AG04449 (cell line): Measurements from ENCODE around the gene ARHGEF40.

Source experiments
- CTCF ChIA-PET: fragments of 350-600 bp; formaldehyde crosslinking; extraction: SDS; loops from one replicate; lab custom pipeline; 2021; ENCODE audit warnings: antibody characterized with exemption; lab: Yijun Ruan, JAX
- POLR2A ChIA-PET: fragments of 400-600, 350-600 bp; formaldehyde crosslinking; extraction: SDS; loops from one replicate; lab custom pipeline; 2020; ENCODE audit warnings: antibody characterized with exemption, inconsistent platforms; lab: Yijun Ruan, JAX
- DNase-seq: peaks from one replicate; pipeline ENCODE4 v3.0.0-alpha.2; 2010; ENCODE audit warnings: low read depth, low spot score
- H3K4me3 ChIP-seq: 2 replicates; pipeline ENCODE4 v1.5.1; 2011; ENCODE audit warnings: low read depth, mild to moderate bottlenecking, control low read depth, low read length
- CTCF ChIP-seq: IDR thresholded peaks from one replicate; pipeline ENCODE4 v1.5.1; 2011; ENCODE audit warnings: mild to moderate bottlenecking, moderate library complexity, low read length, control low read depth, inconsistent platforms; ENCODE audit not compliant: insufficient read depth; ENCODE audit errors: missing control alignments

ARHGEF40 gene

GRCh38 chr14:21070083-21070609 lies at the start of gene ARHGEF40:
ARHGEF40 (plus strand) TSS chr14:21070304; CDS start chr14:21070397, 93 bp downstream.
- ChIA-PET CTCF (interaction anchor here (0.6 to 6.6 kb wide), 12 partner anchors 9 to 654 kb away, joined by 3 to 164 read pairs (median 16); partner anchors contain the start of gene TMEM253), POLR2A (interaction anchor here (1.5 to 3.6 kb wide), 11 partner anchors 9 to 55 kb away, joined by 4 to 42 read pairs (median 10); partner anchors contain the start of gene TMEM253)
- DNase-seq: no peak
- no peak for TF ChIP-seq CTCF
- peak within 1 kb of the TSS; percentile 81 for H3K4me3 ChIP-seq

GRCh38 chr14:21020977-21021545 lies 49.0 kb upstream of the ARHGEF40 start:
- ChIA-PET POLR2A (no interaction called here), CTCF (interaction anchor here (0.9 to 17.1 kb wide), 8 partner anchors 10 to 85 kb away, joined by 3 to 684 read pairs (median 230); partner anchors contain the start of genes RNASE13, RNASE7, SLC39A2 and TMEM253)
- TF ChIP-seq CTCF: no peak
- no peak for DNase-seq
- H3K4me3 ChIP-seq: no peak overlapping the region

DNA sequence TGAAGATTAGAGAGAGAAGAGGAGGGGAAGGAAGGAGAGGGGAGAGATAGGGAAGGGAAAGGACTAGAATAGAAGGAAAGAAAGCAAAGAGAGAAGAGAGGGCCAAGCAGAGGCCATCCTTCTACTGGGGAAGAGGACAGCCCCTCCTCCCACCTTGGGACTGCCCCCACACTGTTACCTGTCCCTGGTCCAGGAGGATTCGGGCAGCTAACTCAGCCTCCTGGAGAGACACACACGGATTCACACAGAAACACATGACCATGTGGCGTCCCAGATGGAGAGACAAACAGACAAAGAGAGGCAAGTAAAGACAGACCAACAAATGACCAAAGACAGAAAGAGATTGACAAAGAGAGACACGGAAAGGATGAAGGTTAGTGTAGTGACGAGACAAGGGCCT lies 47.4 kb upstream of the ARHGEF40 start:
- no peak for DNase-seq
- CTCF ChIA-PET: interaction anchor here (0.9 to 17.1 kb wide), 7 partner anchors 8 to 83 kb away, joined by 3 to 684 read pairs (median 28); partner anchors contain the start of genes RNASE13, SLC39A2, TMEM253 and TPPP2
- no peak for TF ChIP-seq CTCF
- POLR2A ChIA-PET: no interaction called here
- no peak overlapping the region for H3K4me3 ChIP-seq

DNA sequence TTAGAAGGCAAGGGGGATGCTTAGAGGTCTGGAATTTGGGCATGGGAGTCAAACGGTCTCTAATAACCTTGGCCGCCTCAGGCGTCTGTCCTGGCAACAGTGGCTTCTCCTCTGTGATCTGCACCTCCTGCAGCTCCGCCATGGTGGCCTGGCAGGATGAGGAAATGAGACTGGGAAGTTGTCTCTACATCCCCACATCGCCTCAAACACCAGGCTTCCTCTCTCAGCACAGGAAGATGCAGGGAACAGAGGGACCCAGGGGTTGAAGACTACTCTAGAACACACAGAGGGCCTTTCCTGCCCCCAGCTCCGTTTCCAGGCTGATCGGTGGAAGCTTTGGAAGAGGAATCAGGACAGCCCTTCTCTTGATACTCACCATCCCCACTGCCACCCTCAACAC lies 46.9 kb upstream of the ARHGEF40 start:
- CTCF ChIA-PET: interaction anchor here (0.9 to 17.1 kb wide), 11 partner anchors 9 to 84 kb away, joined by 3 to 288 read pairs (median 5); partner anchors contain the start of gene SLC39A2
- DNase-seq: no peak
- TF ChIP-seq CTCF: no peak
- H3K4me3 ChIP-seq: no peak overlapping the region
- POLR2A ChIA-PET: no interaction called here

DNA sequence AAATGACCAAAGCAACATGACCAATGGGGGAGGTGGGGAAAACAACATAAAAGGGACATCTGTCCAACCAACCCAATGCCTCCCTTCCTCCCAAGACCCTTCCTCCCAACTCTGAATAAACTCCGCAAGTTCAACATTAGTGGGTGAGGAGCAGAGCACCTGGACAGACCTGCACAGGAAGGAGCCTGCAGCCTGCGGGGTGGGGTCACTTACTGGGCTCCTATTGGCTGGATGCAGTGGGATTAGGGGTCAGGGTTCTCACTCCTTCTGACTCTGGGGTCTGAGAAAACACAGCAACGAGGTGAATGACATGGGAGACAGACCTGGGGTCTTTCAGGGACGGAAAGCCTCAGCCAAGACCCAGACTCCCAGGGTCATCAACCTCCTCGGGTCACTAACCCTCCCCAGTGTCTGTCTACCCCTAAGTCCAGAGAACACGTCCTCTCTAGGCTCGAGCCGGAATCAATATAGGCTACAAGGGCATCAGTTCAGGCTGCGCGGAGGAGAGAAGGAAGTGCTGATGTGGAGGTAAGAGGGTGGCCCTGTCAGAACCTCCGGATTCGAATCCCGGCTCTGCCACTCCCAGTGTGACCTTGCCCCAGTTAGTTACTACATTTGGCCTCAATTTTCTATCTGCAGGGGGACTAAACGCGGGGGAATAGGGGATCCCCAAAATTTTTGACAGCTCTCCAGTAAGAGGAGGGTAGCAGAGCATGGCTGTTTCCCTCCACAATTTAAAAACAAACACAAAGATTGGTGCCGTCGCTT lies 46.1 kb upstream of the ARHGEF40 start:
- CTCF ChIA-PET: interaction anchor here (0.9 to 17.1 kb wide), 11 partner anchors 9 to 83 kb away, joined by 3 to 288 read pairs (median 5); partner anchors contain the start of gene SLC39A2
- POLR2A ChIA-PET: interaction anchor here (0.6 kb wide), 1 partner anchor 56 kb away, joined by 6 read pairs; no protein-coding TSS in a partner anchor

More for the DNA sequence above, 46.1 kb upstream of the ARHGEF40 start:
- TF ChIP-seq CTCF: no peak
- peak overlapping the region; percentile 43; the same call in 1 of the 2 replicates for H3K4me3 ChIP-seq
- DNase-seq: no peak
